Calu3 (cell line): ENCODE results near the gene OCIAD1. TPM values are rescaled to one million over a fixed set of nuclear protein-coding genes. Genes with fewer than 3 reads are reported as not detected.

ENCODE experiments used
- BruUV-seq: library from RNA; stranded (reverse); fragments of 400-500 nt; replicated peaks from 2 replicates; lab custom pipeline; 2021; lab: Mats Ljungman, UMichigan
- CTCF ChIA-PET: fragments of 300-600 bp; sonication (Branson Sonifier 250); formaldehyde crosslinking; loops from one replicate; lab custom pipeline; 2022; ENCODE audit warnings: antibody characterized with exemption; lab: Charles Lee
- DNase-seq: peaks from one replicate; pipeline ENCODE4 v3.0.0; 2022
- H3K27ac Mint-ChIP-seq: one replicate; pipeline ENCODE4 v1.8.0; 2022; ENCODE audit warnings: mixed read lengths; ENCODE audit not compliant: unreplicated experiment
- H3K27me3 Mint-ChIP-seq: one replicate; pipeline ENCODE4 v1.8.0; 2022; ENCODE audit warnings: mixed read lengths; ENCODE audit not compliant: unreplicated experiment
- H3K36me3 Mint-ChIP-seq: one replicate; pipeline ENCODE4 v1.8.0; 2022; ENCODE audit warnings: mild to moderate bottlenecking, moderate library complexity, mixed read lengths; ENCODE audit not compliant: insufficient read depth, unreplicated experiment
- H3K4me1 Mint-ChIP-seq: one replicate; pipeline ENCODE4 v1.8.0; 2022; ENCODE audit warnings: mild to moderate bottlenecking, low read depth, mixed read lengths; ENCODE audit not compliant: unreplicated experiment
- H3K4me3 Mint-ChIP-seq: one replicate; pipeline ENCODE4 v1.8.0; 2022; ENCODE audit warnings: mild to moderate bottlenecking, low read depth, moderate library complexity, mixed read lengths; ENCODE audit not compliant: unreplicated experiment
- H3K9me3 Mint-ChIP-seq: one replicate; pipeline ENCODE4 v1.8.0; 2022; ENCODE audit warnings: low read depth, mixed read lengths; ENCODE audit not compliant: unreplicated experiment
- CTCF ChIP-seq: fragments of 200-600 bp; IDR thresholded peaks from one replicate; pipeline ENCODE4 v1.8.0; 2022; ENCODE audit warnings: antibody characterized with exemption; ENCODE audit not compliant: unreplicated experiment
- intact Hi-C: fragments of 100-400 bp; cut with micrococcal nuclease; formaldehyde crosslinking; loops from one replicate; pipeline ENCODE4 v1.10.0; 2022; ENCODE audit not compliant: unreplicated experiment
- total RNA-seq: library from RNA; stranded (reverse); gene quantifications from 2 replicates; pipeline ENCODE4 v1.2.3, GENCODE V29; 2022

The OCIAD1 gene
- total RNA-seq, 1 experiment from 2014 or later = 103 TPM

DNA sequence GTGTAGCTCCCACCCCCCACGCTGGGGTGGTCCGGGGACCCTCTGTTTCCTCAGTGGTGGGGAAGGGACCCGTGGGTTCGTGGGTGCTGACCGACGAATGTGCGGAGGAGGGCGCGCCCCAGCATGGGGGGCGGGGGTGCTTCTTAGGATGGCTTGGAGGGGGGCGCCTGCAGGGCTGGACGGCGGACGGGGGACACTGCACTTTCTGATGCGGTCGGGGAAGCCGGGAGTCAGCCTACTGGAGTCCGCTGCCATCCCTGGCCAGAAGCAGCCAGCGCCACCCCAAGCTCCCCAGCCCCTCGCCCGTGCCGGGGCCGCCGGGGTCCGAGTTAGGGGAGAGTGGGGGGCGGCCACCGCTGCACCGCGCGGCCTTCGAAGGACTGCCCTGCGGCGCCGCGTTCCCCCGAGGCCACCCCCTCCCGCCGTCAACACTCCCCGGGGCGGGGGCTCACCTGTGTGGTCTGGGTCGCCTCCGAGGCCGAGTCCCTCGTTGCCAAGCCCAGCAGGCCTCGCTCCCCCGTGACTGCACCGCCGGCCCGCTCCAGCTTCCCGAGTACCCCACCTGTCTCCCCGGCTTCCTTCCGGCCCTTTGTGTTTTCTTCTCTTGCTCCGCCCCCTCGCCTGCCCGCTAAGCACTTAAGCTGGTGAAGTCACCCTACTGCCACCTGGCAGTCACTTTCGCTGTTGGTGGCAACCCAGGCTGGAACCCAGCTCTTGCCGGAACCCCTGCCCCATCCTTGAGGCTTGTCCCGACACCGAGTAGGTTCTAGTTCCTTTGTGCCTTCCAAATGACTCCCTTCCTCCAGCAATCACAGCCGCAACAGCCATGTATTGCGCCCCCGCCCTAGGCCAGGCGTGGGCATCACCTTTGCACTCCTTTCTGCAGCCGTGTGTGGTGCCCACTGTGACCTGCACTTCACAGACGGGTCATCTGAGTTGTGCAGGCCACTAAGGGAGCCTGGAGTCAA is 75.6 kb downstream of the OCIAD1 start, which contains the start of gene OCIAD2:
TSS of gene OCIAD2 (minus strand) at position 569 of the 968 bp plus-strand sequence. CDS start 2,225 bp downstream, outside the sequence.
- H3K27ac Mint-ChIP-seq = peak within 1 kb of the TSS; percentile 97

GRCh38 chr4:48907706-48908477 is 77.0 kb downstream of the OCIAD1 start:
- no TSS peak for BruUV-seq
- Mint-ChIP-seq H3K4me1 (peaks cover 36% of the 10 kb centered on the region), H3K27me3 (no peaks in the 10 kb centered on the region), H3K9me3 (no peaks in the 10 kb centered on the region), H3K4me3 (no peak overlapping the region), H3K36me3 (peaks cover 34% of the 10 kb centered on the region), H3K27ac (peak overlapping the region; percentile 97)
- no peak for TF ChIP-seq CTCF
- intact Hi-C loops = loop anchor here (5.0 to 10.0 kb wide), 4 partner anchors 34 to 213 kb away; no protein-coding TSS in a partner anchor
- DNase-seq = no peak
- CTCF ChIA-PET = no interaction called here

More for the DNA sequence above, 75.6 kb downstream of the OCIAD1 start, which contains the start of gene OCIAD2:
- peak; percentile 80 for DNase-seq
- H3K27me3 Mint-ChIP-seq = no peaks in the 10 kb centered on the region
- CTCF ChIA-PET = interaction anchor here (2.0 kb wide), 1 partner anchor 38 kb away, joined by 5 read pairs; no protein-coding TSS in a partner anchor
- peak within 1 kb of the TSS; percentile 96 for H3K4me3 Mint-ChIP-seq
- peaks cover 36% of the 10 kb centered on the region for H3K4me1 Mint-ChIP-seq
- H3K36me3 Mint-ChIP-seq = peaks cover 42% of the 10 kb centered on the region
- no peaks in the 10 kb centered on the region for H3K9me3 Mint-ChIP-seq
- intact Hi-C loops = loop anchor here (5.0 to 10.0 kb wide), 4 partner anchors 36 to 212 kb away; no protein-coding TSS in a partner anchor
- no TSS peak for BruUV-seq
- no peak for TF ChIP-seq CTCF

DNA sequence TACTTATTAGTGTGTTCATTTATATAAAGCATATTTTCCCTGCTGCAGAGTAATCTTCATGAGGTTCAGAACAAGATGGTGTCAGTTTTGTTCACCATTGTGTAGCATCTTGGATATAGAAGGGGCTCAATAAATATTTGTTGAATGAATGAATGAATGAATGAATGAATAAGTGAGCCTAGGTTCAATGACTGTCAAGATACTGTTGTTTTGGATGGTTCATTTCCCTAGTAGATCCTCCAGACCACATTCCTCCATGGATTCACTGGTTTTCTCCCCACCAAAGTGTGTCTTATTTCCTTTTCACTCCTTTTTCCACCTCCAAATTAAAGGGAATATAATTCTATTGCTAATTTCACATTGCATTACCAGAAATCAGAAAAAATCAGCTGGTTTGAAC is 77.8 kb downstream of the OCIAD1 start:
- H3K27me3 Mint-ChIP-seq = no peaks in the 10 kb centered on the region
- CTCF ChIA-PET = no interaction called here
- peaks cover 29% of the 10 kb centered on the region for H3K36me3 Mint-ChIP-seq
- H3K4me1 Mint-ChIP-seq = peaks cover 36% of the 10 kb centered on the region
- no peak for DNase-seq
- H3K4me3 Mint-ChIP-seq = no peak overlapping the region
- no peak overlapping the region for H3K27ac Mint-ChIP-seq
- TF ChIP-seq CTCF = no peak
- intact Hi-C loops = loop anchor here (5.0 to 10.0 kb wide), 4 partner anchors 34 to 214 kb away; no protein-coding TSS in a partner anchor
- no TSS peak for BruUV-seq
- H3K9me3 Mint-ChIP-seq = no peaks in the 10 kb centered on the region

- BruUV-seq = no TSS peak
- no peak overlapping the region for H3K4me3 Mint-ChIP-seq
- peak overlapping the region; percentile 53 for H3K27ac Mint-ChIP-seq
- CTCF ChIA-PET = interaction anchor here (1.0 to 1.4 kb wide), 2 partner anchors 34 to 35 kb away, joined by 4 to 8 read pairs; no protein-coding TSS in a partner anchor
- peaks cover 25% of the 10 kb centered on the region for H3K36me3 Mint-ChIP-seq
- H3K9me3 Mint-ChIP-seq = no peaks in the 10 kb centered on the region
- peak; percentile 71 for DNase-seq
- no peak for TF ChIP-seq CTCF
- intact Hi-C loops = loop anchor here (5.0 to 10.0 kb wide), 4 partner anchors 33 to 215 kb away; no protein-coding TSS in a partner anchor
- no peaks in the 10 kb centered on the region for H3K27me3 Mint-ChIP-seq
- peaks cover 31% of the 10 kb centered on the region for H3K4me1 Mint-ChIP-seq
Observed at GRCh38 chr4:48909697-48910096, 78.8 kb downstream of the OCIAD1 start.
